Measurements from ENCODE around the gene CFAP46.
"Not testable (repeated sequence)": the region's sequence is repeated elsewhere in the genome, so short reads cannot be mapped to it uniquely, and the experiment has no call there.

CFAP46 gene

DNA sequence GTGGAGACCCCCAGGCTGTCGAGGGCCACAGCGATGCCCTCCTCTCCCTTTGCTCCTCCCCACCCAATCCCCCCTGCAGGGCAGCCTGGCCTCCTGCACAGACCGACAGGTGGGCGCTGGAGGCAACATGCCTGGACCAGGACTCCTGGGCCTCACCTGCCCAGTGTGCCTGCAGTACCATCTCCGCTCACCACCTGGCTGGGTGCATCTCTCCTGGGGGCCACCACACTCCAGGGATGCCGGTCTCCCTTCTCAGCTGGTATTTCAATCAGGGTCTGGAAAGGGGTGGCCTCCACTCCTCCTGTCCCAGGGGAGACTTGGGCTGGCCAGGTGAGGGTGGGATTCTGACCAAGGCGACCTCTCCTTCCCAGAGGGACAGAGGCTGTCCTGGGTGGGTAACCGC lies 17.2 kb upstream of the CFAP46 start:
- TF ChIP-seq, protein P1, sequence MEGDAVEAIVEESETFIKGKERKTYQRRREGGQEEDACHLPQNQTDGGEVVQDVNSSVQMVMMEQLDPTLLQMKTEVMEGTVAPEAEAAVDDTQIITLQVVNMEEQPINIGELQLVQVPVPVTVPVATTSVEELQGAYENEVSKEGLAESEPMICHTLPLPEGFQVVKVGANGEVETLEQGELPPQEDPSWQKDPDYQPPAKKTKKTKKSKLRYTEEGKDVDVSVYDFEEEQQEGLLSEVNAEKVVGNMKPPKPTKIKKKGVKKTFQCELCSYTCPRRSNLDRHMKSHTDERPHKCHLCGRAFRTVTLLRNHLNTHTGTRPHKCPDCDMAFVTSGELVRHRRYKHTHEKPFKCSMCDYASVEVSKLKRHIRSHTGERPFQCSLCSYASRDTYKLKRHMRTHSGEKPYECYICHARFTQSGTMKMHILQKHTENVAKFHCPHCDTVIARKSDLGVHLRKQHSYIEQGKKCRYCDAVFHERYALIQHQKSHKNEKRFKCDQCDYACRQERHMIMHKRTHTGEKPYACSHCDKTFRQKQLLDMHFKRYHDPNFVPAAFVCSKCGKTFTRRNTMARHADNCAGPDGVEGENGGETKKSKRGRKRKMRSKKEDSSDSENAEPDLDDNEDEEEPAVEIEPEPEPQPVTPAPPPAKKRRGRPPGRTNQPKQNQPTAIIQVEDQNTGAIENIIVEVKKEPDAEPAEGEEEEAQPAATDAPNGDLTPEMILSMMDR (conservative IDR thresholded peaks at IDR 0.05), result no peak
- no peak overlapping the region for H3K27ac ChIP-seq

- TF ChIP-seq, protein P1 (conservative IDR thresholded peaks at IDR 0.05), result no peak
- no peak overlapping the region for H3K27ac ChIP-seq
These were observed 16.7 kb upstream of the CFAP46 start for GRCh38 chr10:132958883-132959558.

GRCh38 chr10:132957981-132958882 lies 15.9 kb upstream of the CFAP46 start:
- no peak overlapping the region for H3K27ac ChIP-seq
- TF ChIP-seq, protein P1 (conservative IDR thresholded peaks at IDR 0.05), result no peak

GRCh38 chr10:132957131-132957530 lies 14.8 kb upstream of the CFAP46 start:
- TF ChIP-seq, protein P1 (conservative IDR thresholded peaks at IDR 0.05), result no peak

DNA sequence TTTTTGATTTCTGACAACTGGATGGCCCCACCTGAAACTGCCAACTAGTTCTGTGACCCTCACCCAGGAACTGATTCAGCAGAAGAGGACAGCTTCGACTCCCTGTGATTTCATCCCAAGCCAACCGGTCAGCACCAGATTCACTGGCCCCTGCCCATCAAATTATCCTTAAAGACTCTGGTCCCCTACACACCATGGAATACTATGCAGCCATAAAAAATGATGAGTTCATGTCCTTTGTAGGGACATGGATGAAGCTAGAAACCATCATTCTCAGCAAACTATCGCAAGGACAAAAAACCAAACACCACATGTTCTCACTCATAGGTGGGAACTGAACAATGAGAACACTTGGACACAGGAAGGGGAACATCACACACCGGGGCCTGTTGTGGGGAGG lies 13.9 kb upstream of the CFAP46 start:
- not testable (repeated sequence) for H3K27ac ChIP-seq

More at GRCh38 chr10:132957131-132957530, 14.8 kb upstream of the CFAP46 start:
- H3K27ac ChIP-seq, result no peak overlapping the region

GRCh38 chr10:132955479-132955878 lies 13.1 kb upstream of the CFAP46 start:
- H3K27ac ChIP-seq, result no peak overlapping the region
- TF ChIP-seq, protein P1 (conservative IDR thresholded peaks at IDR 0.05), result no peak

DNA sequence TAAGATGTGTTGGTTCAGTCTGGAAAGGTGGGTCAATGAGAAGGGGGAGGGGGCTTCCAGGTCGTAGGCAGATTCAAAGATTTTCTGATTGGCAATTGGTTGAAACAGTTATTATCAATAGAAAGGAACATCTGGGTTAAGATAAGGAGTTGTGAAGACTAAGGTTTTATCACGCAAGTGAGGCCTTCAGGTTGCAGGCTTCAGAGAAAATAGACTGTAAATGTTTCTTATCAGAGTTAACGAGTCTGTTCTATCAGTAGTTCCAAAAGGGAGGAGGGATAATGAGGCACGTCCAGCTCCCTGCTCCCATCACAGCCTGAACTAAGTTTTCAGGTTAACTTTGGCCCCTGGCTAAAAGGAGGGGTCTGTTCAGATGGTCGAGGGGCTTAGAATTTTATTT lies 11.1 kb upstream of the CFAP46 start:
- TF ChIP-seq, protein P1 (conservative IDR thresholded peaks at IDR 0.05), result no peak
- no peak overlapping the region for H3K27ac ChIP-seq

GRCh38 chr10:132951926-132952325 lies 9.6 kb upstream of the CFAP46 start:
- H3K27ac ChIP-seq, result no peak overlapping the region
- TF ChIP-seq, protein P1 (conservative IDR thresholded peaks at IDR 0.05), result no peak
